ENCODE measurements around the gene SSTR3.

GRCh38 chr22:37248251-37248650 is 36.0 kb upstream of the SSTR3 start:
- TF ChIP-seq EZH2phosphoT487 (IDR thresholded peaks at IDR 0.05; ENCODE audit: borderline replicate concordance, low read depth, low read length) = no peak
- TF ChIP-seq, protein P1, sequence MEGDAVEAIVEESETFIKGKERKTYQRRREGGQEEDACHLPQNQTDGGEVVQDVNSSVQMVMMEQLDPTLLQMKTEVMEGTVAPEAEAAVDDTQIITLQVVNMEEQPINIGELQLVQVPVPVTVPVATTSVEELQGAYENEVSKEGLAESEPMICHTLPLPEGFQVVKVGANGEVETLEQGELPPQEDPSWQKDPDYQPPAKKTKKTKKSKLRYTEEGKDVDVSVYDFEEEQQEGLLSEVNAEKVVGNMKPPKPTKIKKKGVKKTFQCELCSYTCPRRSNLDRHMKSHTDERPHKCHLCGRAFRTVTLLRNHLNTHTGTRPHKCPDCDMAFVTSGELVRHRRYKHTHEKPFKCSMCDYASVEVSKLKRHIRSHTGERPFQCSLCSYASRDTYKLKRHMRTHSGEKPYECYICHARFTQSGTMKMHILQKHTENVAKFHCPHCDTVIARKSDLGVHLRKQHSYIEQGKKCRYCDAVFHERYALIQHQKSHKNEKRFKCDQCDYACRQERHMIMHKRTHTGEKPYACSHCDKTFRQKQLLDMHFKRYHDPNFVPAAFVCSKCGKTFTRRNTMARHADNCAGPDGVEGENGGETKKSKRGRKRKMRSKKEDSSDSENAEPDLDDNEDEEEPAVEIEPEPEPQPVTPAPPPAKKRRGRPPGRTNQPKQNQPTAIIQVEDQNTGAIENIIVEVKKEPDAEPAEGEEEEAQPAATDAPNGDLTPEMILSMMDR (conservative IDR thresholded peaks at IDR 0.05; ENCODE audit: low read length) = no peak

All from OCI-LY7 (cell line).